GM19455 (cell line): ENCODE measurements around the gene BRPF1.
"Not testable (repeated sequence)": the region's sequence is repeated elsewhere in the genome, so short reads cannot be mapped to it uniquely, and the experiment has no call there.

ENCODE experiments used
- ATAC-seq: cut with Tn5 transposase; IDR thresholded peaks from one replicate; pipeline ENCODE4 v1.9.1; 2021; ENCODE audit not compliant: unreplicated experiment

BRPF1 gene

GRCh38 chr3:9768141-9768775, 36.7 kb downstream of the BRPF1 start:
- no peak for ATAC-seq

GRCh38 chr3:9769012-9769411, 37.5 kb downstream of the BRPF1 start:
- ATAC-seq: no peak

GRCh38 chr3:9769426-9770275, 38.1 kb downstream of the BRPF1 start, which contains the start of gene CAMK1:
Gene CAMK1, minus strand, starts transcription at chr3:9769947. Its CDS starts 2,198 bp downstream, at chr3:9767749.
- ATAC-seq: peak; percentile 86

DNA sequence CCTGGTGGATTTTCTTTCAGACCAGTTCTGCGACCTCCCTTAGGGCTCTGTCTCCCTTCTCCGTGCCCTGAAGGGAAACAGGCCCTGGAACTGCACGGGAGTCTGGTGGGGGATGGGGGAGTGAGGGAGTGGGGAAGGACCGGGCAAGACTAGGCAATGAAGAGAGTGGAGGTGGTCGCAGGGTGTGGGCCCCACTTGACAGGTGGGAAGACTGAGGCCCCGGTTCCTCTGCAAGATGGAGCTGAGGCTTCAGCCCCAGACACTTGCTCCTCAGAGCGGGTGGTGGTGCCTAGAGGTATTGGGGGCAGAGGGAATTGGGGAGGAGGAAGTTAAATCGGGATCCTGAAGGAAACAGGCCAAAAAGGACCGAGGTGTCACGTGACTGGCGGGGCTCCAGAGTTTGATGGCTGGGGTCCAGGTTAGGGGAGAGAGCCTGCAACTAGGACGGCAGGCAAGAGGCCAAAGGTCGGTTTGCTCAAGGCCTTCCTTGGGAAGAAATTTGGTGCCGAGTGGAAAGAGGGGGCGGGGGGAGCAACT, 38.8 kb downstream of the BRPF1 start:
- ATAC-seq: no peak

GRCh38 chr3:9771007-9771406, 39.5 kb downstream of the BRPF1 start:
- ATAC-seq: not testable (repeated sequence)

GRCh38 chr3:9776896-9777693, 45.6 kb downstream of the BRPF1 start:
- no peak for ATAC-seq

- ATAC-seq: no peak
Observed at GRCh38 chr3:9777694-9778021, 46.1 kb downstream of the BRPF1 start.

DNA sequence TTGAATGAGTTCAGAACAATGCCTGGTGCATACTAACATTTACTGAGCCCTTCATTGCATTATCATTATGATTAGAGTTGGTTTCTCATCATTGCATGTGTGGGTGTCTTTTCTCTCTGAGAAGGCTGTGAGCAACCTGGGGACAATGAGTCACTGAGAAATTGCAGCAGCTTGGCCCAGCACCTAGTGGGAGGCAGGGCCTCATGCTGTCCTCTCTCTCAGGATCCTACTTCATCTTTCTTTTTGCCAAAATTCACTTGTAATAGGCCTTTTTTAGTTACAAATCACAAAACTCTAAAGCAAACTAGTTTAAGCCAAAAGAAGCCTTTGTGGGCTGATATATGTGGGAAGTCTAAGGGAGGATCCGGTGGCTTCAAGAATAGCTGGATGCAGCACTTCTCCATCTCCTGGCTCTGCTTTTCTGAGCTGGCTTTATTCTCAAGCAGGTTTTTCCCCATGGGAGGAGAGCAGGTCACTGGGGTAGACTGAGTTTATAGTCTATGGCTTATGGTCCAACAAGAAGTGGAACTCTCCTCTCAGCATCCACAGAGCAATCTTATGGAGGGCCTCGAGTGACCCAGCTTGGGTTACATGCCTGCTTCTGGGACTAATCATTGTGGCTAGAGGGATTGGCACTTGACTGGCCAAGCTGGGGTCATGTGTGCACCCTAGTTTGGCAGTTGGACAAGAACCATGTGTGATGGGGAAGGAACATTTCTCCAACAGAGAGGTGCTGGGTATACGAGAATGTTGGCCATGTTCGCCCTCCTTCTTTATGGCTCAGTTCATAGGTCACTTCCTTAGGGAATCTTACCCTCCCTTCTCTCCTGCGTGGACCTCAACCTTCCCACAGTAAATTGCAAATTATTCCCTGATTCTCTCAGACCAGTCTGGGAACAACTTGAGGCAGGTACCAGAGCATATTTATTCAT, 46.9 kb downstream of the BRPF1 start:
- no peak for ATAC-seq

DNA sequence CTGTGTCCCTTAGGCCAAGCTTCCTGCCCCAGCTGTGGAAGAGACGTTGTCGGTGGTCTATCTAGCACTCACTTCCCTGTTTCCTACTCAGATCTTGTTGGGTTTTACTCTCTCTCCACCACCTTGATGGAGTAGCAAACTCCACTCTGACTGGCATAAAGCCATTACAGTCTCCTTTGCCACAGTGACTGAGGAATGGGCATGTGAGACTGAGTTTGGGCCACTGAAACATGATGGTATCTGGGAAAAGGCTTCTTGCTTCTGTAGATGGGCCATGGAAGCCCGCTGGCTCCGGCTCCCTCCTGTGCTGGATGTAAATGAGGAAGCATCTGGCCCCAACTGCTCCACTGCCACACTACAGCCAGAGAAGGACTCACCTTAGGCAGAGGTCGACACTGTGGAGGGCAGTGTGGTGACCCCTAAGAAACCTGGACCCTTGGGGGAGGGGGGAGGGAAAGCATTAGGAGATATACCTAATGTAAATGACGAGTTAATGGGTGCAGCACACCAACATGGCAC, 47.6 kb downstream of the BRPF1 start:
- no peak for ATAC-seq

DNA sequence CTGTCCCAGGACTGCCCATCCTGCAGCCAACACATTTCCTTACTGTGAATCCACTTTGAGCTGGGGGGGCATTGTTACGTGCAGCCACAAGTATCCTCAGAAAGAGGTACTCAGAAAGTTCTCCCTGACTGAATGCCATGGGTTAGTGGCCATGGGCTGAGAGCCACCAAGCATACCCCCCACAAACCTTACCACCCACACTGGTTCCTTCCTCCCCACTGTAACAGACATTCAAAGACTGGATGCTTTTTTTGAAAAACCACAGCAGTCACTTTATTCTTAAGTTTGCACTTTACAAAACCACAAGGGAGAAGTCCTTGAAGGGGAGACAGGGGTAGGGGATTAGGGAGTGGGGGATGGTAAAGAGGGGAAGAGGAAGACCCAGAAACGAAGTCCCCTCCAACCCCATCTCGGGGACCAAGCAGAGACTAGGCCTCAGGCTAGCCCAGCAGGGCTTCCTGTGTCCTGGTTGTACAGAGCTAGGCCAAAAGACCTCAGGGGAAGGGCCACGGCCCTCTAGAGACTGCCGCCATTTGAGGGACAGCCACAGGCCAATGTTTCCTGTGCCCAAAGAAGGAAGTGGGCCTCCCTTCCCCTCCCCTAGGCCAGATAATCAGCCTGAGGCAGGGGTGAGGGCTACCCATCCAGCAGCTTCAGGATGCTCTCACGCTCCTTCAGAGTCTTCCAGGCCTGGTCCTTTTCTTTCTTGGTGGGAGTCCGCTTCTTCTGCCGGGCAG, 48.4 kb downstream of the BRPF1 start:
- ATAC-seq: no peak

DNA sequence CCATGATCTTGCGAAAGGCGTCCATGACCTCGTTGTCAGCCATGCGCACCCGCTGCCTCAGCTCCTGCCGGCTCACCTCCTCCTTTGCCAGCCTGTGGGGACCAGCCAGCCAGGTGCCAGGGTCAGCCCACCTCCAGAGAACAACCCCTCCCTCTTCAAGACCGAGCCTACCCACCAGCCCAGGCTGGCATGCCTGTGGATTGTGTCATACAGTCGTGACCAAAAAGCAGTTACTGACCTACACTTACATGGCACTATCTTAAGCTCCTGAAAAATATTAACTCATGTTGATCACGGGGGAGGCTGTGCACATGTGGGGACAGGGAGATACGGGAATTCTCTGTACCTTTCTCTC, 48.9 kb downstream of the BRPF1 start:
- no peak for ATAC-seq

GRCh38 chr3:9780910-9781309, 49.4 kb downstream of the BRPF1 start:
- ATAC-seq: no peak

GRCh38 chr3:9781551-9781950, 50.0 kb downstream of the BRPF1 start:
- ATAC-seq: no peak

- no peak for ATAC-seq
Observed at GRCh38 chr3:9781978-9782603, 50.6 kb downstream of the BRPF1 start.

DNA sequence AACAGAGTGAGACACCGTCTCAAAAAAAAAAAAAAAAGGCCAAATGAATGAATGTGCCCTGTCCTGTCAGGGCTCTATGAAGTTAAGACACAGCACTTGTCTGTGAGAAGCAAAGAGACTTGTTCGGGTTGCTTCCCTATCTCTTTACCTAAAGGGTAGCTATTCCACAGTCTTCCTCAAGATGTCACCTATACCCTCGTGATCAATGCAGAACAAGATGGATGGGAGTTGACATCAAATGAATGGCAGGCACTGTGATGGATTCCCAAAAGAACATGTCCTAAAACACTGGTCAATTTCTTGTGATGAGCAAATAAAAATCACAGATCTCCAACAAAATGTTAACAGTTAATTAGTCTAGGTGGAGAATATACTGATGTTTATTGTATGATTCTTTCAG, 51.2 kb downstream of the BRPF1 start:
- ATAC-seq: no peak

DNA sequence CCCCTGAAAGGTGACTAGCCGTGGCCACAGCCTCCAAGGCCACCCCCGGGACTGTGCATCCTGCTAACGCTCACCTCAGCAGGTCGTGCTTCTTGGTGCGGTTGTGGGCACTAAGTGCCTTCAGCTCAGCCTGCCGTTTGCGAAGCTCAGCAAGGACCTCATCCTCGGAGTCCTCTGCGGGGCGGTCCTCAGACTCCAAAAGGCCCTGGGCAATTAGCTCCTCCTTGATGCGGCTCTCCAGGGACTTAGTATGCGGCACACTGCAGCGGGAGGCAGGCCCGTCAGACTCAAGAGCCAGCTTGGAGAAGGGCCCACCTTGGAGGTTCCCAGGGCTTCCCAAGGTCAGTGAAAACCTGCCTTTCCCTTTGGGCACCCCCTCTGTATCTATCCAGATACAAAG, 52.4 kb downstream of the BRPF1 start:
- ATAC-seq: no peak

- no peak for ATAC-seq
Observed at GRCh38 chr3:9784965-9785364, 53.4 kb downstream of the BRPF1 start.

DNA sequence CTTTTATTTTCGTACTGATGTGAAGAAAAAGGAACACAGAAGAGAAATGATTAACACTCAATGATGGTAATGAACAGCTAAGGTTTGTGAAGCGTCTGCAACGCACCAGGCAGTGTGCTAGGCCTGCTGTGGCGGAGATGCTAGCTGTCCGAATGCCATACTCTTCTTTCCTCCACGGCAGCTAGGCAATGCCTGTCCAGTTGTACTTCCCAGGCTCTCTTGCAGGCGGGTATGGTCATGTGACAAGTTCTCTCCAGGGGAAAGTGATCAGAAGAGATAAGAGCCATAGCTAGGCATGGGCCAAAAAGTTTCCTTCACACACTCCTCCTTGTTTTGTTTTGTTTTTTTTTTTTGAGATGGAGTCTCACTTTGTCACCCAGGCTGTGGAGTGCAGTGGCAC, 54.1 kb downstream of the BRPF1 start:
- ATAC-seq: no peak

- ATAC-seq: no peak
Observed at GRCh38 chr3:9786209-9786739, 54.7 kb downstream of the BRPF1 start.
